Endodermal cell (in vitro differentiated cells): ENCODE measurements around the gene INTS11. TPM values are rescaled to one million over a fixed set of nuclear protein-coding genes. Genes with fewer than 3 reads are reported as not detected.
"Not testable (repeated sequence)": the region's sequence is repeated elsewhere in the genome, so short reads cannot be mapped to it uniquely, and the experiment has no call there.

Source experiments
- DNase-seq: peaks from one replicate; pipeline ENCODE4 v3.0.0-alpha.2; 2017
- H3K27ac ChIP-seq: 2 replicates; pipeline ENCODE4 v1.5.1; 2013; ENCODE audit warnings: mild to moderate bottlenecking, low read depth, low read length, moderate library complexity
- H3K27me3 ChIP-seq: 2 replicates; pipeline ENCODE4 v1.6.1; 2013; ENCODE audit warnings: mild to moderate bottlenecking, low read length, moderate library complexity; ENCODE audit not compliant: insufficient read depth, control insufficient read depth, poor library complexity, severe bottlenecking
- H3K36me3 ChIP-seq: 2 replicates; pipeline ENCODE4 v1.7.0; 2013; ENCODE audit warnings: mild to moderate bottlenecking, low read length, moderate library complexity; ENCODE audit not compliant: control insufficient read depth, insufficient read depth
- H3K4me1 ChIP-seq: one replicate; pipeline ENCODE4 v1.7.0; 2013; ENCODE audit warnings: low read length; ENCODE audit not compliant: control insufficient read depth, insufficient read depth
- H3K4me3 ChIP-seq: 2 replicates; pipeline ENCODE4 v1.5.1; 2013; ENCODE audit warnings: mild to moderate bottlenecking, low read length, moderate library complexity
- H3K9ac ChIP-seq: 2 replicates; pipeline ENCODE4 v1.6.1; 2013; ENCODE audit warnings: mild to moderate bottlenecking, low read length, moderate library complexity; ENCODE audit not compliant: poor library complexity, severe bottlenecking; ENCODE audit errors: extremely low read depth
- H3K9me3 ChIP-seq: 2 replicates; pipeline ENCODE4 v1.6.1; 2013; ENCODE audit warnings: mild to moderate bottlenecking, low read length, moderate library complexity; ENCODE audit not compliant: control insufficient read depth
- H3K27ac Mint-ChIP-seq: 2 replicates; pipeline ENCODE4 v1.8.0; 2020; ENCODE audit warnings: mixed read lengths
- H3K27me3 Mint-ChIP-seq: 2 replicates; pipeline ENCODE4 v1.8.0; 2021; ENCODE audit warnings: mild to moderate bottlenecking, mixed read lengths; ENCODE audit not compliant: insufficient read depth
- H3K36me3 Mint-ChIP-seq: 2 replicates; pipeline ENCODE4 v1.8.0; 2020; ENCODE audit warnings: low read depth, mixed read lengths
- H3K4me1 Mint-ChIP-seq: 2 replicates; pipeline ENCODE4 v1.8.0; 2020; ENCODE audit warnings: mixed read lengths
- H3K4me3 Mint-ChIP-seq: 2 replicates; pipeline ENCODE4 v1.8.0; 2020; ENCODE audit warnings: mild to moderate bottlenecking, moderate library complexity, mixed read lengths
- H3K9me3 Mint-ChIP-seq: 2 replicates; pipeline ENCODE4 v1.8.0; 2020; ENCODE audit warnings: mild to moderate bottlenecking, mixed read lengths
- WGBS, 2 experiments: methylation state at CpG; one replicate each; pipeline versions ENCODE4 v1.1.5 to v1.1.7; 2013; ENCODE audit warnings: missing lambda C conversion rate in 2 of 2, mixed read lengths in 1 of 2; ENCODE audit not compliant: insufficient coverage in 1 of 2, insufficient read length in 1 of 2; 5-methylcytosine and 5-hydroxymethylcytosine counted together
- total RNA-seq, 2 donors: library from RNA; stranded (reverse); fragmentation: NEBNext Ultra II Directional in 1 of 2; extraction: Animal tissue kit (Norgen Biotek cat#: 25700) in 1 of 2; gene quantifications; 2 replicates in 1 of 2; 3 replicates in 1 of 2; pipeline ENCODE4 v1.2.1, GENCODE V29; 2021
- TF ChIP-seq, protein P1 (sequence below): fragments of 200-600 bp; sonication (generic); conservative IDR thresholded peaks from 2 replicates; pipeline ENCODE4 v1.5.0; 2021; ENCODE audit warnings: antibody characterized with exemption, mild to moderate bottlenecking

The INTS11 gene
- total RNA-seq, 2 donors from 2014 or later, result 146 to 153 TPM

DNA sequence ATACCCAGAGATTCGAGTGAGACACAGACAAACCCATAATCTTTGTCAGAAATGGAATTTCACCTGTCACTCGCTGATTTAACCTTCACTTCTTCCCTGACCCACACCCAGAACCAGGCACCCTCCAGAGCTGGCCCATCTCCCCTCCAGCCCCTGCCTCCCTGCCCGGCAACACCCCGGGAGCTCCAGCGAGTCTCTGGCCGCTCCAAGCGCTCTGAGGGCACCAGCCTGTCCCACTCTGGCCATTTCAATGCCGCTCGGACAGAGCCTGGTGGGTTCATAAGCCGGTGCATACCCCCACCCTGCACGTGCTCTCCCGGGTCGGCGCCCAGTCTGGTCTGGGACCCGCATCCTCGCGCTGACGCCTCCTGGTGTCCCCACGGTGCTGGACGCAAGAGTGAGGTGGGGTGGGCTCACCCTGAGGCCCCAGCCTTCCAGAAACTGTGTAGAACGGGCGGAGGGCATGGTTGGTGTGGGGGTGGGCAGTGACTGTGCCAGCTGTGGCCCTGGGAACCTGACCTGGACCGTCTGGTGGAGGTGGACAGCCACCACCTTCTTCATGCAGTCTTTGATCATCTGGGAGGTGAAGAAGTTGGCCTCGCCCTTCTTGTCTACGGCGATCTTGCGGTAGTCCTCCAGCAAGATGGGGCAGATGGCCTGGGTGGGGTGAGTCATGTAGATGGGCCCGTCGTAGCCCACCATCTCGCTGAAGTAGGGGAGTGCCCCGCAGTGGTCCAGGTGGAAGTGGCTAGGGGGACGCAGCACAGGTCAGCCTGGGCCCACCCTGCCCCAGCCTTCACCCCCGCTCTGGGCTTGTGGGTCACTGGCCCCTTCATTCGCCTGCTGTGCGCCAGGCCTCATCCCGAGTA is 5.4 kb downstream of the INTS11 start:
- TF ChIP-seq, protein P1, sequence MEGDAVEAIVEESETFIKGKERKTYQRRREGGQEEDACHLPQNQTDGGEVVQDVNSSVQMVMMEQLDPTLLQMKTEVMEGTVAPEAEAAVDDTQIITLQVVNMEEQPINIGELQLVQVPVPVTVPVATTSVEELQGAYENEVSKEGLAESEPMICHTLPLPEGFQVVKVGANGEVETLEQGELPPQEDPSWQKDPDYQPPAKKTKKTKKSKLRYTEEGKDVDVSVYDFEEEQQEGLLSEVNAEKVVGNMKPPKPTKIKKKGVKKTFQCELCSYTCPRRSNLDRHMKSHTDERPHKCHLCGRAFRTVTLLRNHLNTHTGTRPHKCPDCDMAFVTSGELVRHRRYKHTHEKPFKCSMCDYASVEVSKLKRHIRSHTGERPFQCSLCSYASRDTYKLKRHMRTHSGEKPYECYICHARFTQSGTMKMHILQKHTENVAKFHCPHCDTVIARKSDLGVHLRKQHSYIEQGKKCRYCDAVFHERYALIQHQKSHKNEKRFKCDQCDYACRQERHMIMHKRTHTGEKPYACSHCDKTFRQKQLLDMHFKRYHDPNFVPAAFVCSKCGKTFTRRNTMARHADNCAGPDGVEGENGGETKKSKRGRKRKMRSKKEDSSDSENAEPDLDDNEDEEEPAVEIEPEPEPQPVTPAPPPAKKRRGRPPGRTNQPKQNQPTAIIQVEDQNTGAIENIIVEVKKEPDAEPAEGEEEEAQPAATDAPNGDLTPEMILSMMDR, result no peak
- Mint-ChIP-seq H3K4me1 (peaks cover 8% of the 10 kb centered on the region), H3K27ac (no peak overlapping the region), H3K27me3 (no peaks in the 10 kb centered on the region), H3K9me3 (no peaks in the 10 kb centered on the region), H3K36me3 (peaks cover 31% of the 10 kb centered on the region), H3K4me3 (no peak overlapping the region)
- Histone ChIP-seq H3K27me3 (no peaks in the 10 kb centered on the region), H3K9ac (no peak overlapping the region), H3K4me3 (no peak overlapping the region), H3K9me3 (no peaks in the 10 kb centered on the region), H3K36me3 (peaks cover 37% of the 10 kb centered on the region), H3K4me1 (no peaks in the 10 kb centered on the region), H3K27ac (no peak overlapping the region)
- 94% methylated on average over 24 to 36 of the region's 36 CpGs for WGBS, 2 experiments
- DNase-seq, result no peak

DNA sequence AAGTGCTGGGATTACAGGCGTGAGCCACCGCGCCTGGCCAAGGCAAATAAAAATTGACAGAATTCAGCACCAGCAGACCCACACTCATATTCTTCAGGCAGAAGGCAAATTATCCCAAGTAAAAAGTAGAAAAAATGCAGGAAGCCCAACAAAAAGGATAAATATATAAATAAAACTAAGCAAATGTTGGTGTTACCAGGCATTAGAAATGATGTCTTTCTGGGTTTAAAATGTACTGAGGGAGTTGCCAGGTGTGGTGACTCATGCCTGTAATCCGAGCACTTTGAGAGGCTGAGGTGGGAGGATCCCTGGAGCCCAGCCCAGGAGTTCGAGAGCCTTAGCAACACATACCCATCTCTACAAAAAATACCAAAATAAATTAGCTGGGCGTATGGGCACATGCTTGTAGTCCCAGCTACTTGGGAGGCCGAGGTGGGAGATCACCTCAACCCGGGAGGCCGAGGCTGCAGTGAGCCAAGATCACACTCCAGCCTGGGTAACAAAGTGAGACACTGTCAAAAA is 6.3 kb downstream of the INTS11 start:
- Histone ChIP-seq H3K27ac (no peak overlapping the region), H3K9ac (no peak overlapping the region), H3K4me1 (no peaks in the 10 kb centered on the region), H3K9me3 (no peaks in the 10 kb centered on the region), H3K36me3 (peaks cover 45% of the 10 kb centered on the region), H3K4me3 (no peak overlapping the region), H3K27me3 (no peaks in the 10 kb centered on the region)
- H3K27ac Mint-ChIP-seq, result no peak overlapping the region
- no peaks in the 10 kb centered on the region for H3K27me3 Mint-ChIP-seq
- TF ChIP-seq, protein P1, result no peak
- DNase-seq, result no peak
- WGBS, 2 experiments, result 92 to 97% methylated on average over 5 to 9 of the region's 9 CpGs
- no peak overlapping the region for H3K4me3 Mint-ChIP-seq
- H3K36me3 Mint-ChIP-seq, result peaks cover 37% of the 10 kb centered on the region
- no peaks in the 10 kb centered on the region for H3K9me3 Mint-ChIP-seq
- peaks cover 3% of the 10 kb centered on the region for H3K4me1 Mint-ChIP-seq

DNA sequence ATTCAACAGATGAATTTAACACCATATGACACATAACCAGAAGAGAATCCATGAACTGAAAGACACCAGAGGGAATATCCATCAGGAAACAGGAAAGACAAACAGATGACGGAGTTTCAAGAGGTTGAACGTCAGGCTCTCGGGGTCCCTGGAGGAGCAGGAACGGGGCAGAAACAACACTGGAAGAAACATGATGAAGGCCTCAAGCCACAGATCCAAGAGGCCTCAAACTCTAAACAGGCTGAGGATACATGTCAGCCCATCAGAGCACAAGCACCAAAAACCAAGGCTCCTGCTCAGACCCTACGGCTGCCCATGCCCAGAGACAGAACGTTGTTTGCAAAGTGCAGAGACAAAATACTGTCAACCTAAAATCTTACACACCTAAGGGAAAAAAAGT is 7.0 kb downstream of the INTS11 start:
- DNase-seq, result no peak
- no peak overlapping the region for H3K4me3 ChIP-seq
- H3K9ac ChIP-seq, result no peak overlapping the region
- Mint-ChIP-seq H3K27me3 (no peaks in the 10 kb centered on the region), H3K9me3 (no peaks in the 10 kb centered on the region), H3K27ac (peak overlapping the region; percentile 6), H3K4me1 (peaks cover 3% of the 10 kb centered on the region), H3K4me3 (no peak overlapping the region), H3K36me3 (peaks cover 40% of the 10 kb centered on the region)
- H3K27me3 ChIP-seq, result no peaks in the 10 kb centered on the region
- peaks cover 47% of the 10 kb centered on the region for H3K36me3 ChIP-seq
- 98 to 99% methylated on average over 6 of the region's 6 CpGs for WGBS, 2 experiments
- H3K27ac ChIP-seq, result no peak overlapping the region
- H3K9me3 ChIP-seq, result no peaks in the 10 kb centered on the region
- no peaks in the 10 kb centered on the region for H3K4me1 ChIP-seq
- TF ChIP-seq, protein P1, result no peak

DNA sequence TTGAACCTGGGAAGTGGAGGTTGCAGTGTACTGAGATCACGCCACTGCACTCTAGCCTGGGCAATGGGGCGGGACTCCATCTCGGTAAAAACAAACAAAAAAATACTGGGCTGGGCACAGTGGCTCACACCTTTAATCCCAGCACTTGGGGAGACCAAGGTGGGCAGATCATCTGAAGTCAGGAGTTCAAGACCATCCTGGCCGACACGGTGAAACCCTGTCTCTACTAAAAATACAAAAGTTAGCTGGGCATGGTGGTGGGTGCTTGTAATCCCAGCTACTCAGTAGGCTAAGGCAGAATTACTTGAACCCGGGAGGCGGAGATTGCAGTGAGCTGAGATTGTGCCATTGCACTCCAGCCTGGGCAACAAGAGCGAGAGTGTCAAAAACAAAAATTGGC is 8.3 kb downstream of the INTS11 start:
- not testable (repeated sequence) for H3K27ac Mint-ChIP-seq, H3K27ac ChIP-seq, DNase-seq, H3K9me3 Mint-ChIP-seq, H3K4me1 Mint-ChIP-seq, H3K4me1 ChIP-seq, H3K27me3 Mint-ChIP-seq, H3K9me3 ChIP-seq, H3K4me3 Mint-ChIP-seq, H3K4me3 ChIP-seq, H3K27me3 ChIP-seq, H3K9ac ChIP-seq
- WGBS, 2 experiments, result 86 to 94% methylated on average over 6 to 8 of the region's 8 CpGs
- peaks cover 37% of the 10 kb centered on the region for H3K36me3 Mint-ChIP-seq
- peaks cover 52% of the 10 kb centered on the region for H3K36me3 ChIP-seq
